ENCODE results near the gene FIG4. TPM values are rescaled to one million over a fixed set of nuclear protein-coding genes. Genes with fewer than 3 reads are reported as not detected.

FIG4 gene
- total RNA-seq, 4 donors from 2014 or later, result 13.5 to 45.6 (median 19.6) TPM

DNA sequence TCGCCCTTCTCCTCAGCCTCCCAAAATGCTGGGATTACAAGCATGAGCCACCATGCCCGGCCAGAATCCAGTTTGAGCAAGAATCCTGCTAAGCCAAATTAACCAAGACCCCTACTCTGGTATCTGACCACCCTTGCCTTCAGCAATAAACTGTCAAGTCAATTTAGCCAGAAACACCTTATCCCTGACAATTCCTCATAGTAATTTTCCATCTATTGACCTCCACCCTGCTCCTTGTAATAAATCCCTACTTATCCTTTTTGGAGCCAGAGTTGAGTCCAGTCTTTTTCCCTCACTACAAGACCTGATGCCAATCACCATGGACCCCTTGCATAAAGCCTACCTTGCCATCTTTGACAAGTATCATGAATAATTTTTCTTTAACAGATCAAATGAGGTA is 173.0 kb downstream of the FIG4 start:
- TF ChIP-seq, protein P1, sequence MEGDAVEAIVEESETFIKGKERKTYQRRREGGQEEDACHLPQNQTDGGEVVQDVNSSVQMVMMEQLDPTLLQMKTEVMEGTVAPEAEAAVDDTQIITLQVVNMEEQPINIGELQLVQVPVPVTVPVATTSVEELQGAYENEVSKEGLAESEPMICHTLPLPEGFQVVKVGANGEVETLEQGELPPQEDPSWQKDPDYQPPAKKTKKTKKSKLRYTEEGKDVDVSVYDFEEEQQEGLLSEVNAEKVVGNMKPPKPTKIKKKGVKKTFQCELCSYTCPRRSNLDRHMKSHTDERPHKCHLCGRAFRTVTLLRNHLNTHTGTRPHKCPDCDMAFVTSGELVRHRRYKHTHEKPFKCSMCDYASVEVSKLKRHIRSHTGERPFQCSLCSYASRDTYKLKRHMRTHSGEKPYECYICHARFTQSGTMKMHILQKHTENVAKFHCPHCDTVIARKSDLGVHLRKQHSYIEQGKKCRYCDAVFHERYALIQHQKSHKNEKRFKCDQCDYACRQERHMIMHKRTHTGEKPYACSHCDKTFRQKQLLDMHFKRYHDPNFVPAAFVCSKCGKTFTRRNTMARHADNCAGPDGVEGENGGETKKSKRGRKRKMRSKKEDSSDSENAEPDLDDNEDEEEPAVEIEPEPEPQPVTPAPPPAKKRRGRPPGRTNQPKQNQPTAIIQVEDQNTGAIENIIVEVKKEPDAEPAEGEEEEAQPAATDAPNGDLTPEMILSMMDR (IDR thresholded peaks at IDR 0.05; ENCODE audit: low read depth), result no peak

DNA sequence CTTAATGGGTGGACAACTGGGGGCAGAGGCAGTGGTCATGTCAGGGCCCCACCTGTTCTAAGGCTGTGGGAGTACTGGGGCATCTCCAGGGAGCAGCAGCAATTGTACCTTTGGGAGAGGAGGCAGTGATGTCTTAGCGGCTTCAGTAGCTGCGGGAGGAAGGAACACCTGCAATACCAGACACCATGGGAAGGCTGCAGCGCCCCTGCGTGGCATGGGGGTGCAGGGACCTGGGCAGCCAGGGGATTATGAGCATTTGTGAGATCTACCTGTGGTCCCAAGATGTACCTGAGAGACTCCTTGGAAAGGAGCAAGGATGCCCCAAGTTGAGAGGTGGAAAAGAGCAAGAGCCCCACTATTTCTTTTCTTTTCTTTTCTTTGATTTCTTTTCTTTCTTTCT is 174.9 kb downstream of the FIG4 start:
- TF ChIP-seq, protein P1 (IDR thresholded peaks at IDR 0.05; ENCODE audit: low read depth), result no peak

GRCh38 chr6:109867009-109867969 is 176.2 kb downstream of the FIG4 start:
- TF ChIP-seq, protein P1 (IDR thresholded peaks at IDR 0.05; ENCODE audit: low read depth), result no peak

DNA sequence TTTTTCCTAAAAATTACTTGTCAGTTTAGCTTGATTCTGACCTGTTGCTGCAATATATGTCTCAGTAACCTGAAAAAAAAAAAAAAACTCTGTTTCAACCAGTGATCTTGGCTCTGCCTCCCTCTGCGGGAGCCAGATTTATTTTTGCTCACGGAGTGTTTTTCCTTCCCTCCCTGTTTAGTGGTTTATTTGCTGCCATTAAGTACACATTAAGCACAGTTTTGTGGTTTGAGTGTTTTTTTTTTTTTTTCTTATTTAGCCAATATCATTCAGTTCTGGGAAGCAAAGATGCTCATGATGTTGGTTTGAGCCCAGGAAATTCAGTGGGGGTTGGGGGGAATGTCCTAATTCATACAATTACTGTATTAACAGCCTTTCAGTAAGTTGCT is 176.9 kb downstream of the FIG4 start:
- TF ChIP-seq, protein P1 (IDR thresholded peaks at IDR 0.05; ENCODE audit: low read depth), result no peak

- TF ChIP-seq, protein P1 (IDR thresholded peaks at IDR 0.05; ENCODE audit: low read depth), result no peak
Observed at GRCh38 chr6:109870089-109870410, 179.0 kb downstream of the FIG4 start.

DNA sequence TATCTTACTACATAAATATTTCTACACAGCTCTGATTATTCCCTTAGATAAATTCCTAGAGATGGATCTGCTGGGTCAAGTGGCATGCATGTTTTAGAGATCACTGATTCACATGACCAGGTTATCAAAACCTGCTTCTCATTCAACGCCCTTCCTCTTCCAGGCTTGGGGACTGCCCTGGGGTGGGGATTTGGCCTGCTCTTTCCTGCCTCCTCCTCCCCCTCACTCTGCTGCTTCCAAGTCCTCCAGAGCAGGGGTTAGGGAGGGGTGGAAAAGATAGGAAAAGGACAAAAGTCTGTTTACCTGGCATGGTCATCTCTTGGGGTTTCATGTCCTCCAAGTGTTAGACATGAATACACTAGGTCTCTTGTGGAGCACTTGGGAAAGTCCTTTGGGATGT is 181.5 kb downstream of the FIG4 start:
- TF ChIP-seq, protein P1 (IDR thresholded peaks at IDR 0.05; ENCODE audit: low read depth), result no peak

DNA sequence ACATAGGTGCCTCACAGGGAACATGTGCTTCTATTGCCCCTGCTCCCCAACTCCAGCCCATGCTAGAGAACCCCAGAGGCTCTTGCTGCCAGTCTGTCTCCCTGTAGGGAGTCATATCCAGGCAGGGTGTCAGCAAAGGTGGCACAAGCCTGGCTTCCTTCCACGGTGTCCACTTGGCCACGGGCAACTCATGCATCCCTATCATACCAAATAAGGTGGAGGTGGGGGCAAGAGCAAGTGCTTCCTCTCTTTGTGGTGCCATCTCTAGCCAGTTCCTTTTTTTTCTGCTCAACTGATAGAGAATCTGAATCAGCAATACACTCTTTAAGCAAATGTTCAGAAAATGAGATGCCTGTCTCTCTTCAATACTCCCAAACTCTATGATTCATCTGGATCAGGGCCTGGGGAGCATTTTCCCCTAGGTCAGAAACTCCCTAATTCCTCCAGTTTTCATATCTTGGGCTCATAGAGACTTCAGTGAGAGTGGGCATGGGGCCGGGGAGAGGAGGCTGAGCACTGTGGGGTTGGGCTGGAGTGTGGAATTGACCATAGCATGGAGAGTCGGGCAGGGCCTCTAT is 182.0 kb downstream of the FIG4 start:
- TF ChIP-seq, protein P1 (IDR thresholded peaks at IDR 0.05; ENCODE audit: low read depth), result no peak

Measured in subcutaneous adipose tissue (tissue), 4 donors.